Activated CD8-positive, alpha-beta memory T cell treated with anti-CD3 and anti-CD28 coated beads for 24 hours (primary cell): ENCODE data around the gene PHACTR1.
"Not testable (repeated sequence)": the region's sequence is repeated elsewhere in the genome, so short reads cannot be mapped to it uniquely, and the experiment has no call there.

Source experiments
- DNase-seq: peaks from one replicate; pipeline ENCODE4 v3.0.0-alpha.2; 2020

Gene PHACTR1

GRCh38 chr6:12716298-12716916 is at the start of gene PHACTR1:
Gene PHACTR1, plus strand, starts transcription at chr6:12716767.
- DNase-seq, result no peak

GRCh38 chr6:12666886-12667285 is 49.7 kb upstream of the PHACTR1 start:
- DNase-seq, result no peak

GRCh38 chr6:12675931-12676330 is 40.6 kb upstream of the PHACTR1 start:
- no peak for DNase-seq

GRCh38 chr6:12679341-12679740 is 37.2 kb upstream of the PHACTR1 start:
- no peak for DNase-seq

- DNase-seq, result no peak
These were observed 23.4 kb upstream of the PHACTR1 start for GRCh38 chr6:12693122-12693521.

GRCh38 chr6:12698298-12698697 is 18.3 kb upstream of the PHACTR1 start:
- no peak for DNase-seq

- no peak for DNase-seq
These were observed 11.6 kb upstream of the PHACTR1 start for GRCh38 chr6:12704946-12705345.

GRCh38 chr6:12709116-12709515 is 7.5 kb upstream of the PHACTR1 start:
- DNase-seq, result no peak

GRCh38 chr6:12709556-12710232 is 6.9 kb upstream of the PHACTR1 start:
- no peak for DNase-seq

GRCh38 chr6:12710921-12711320 is 5.6 kb upstream of the PHACTR1 start:
- no peak for DNase-seq

GRCh38 chr6:12714022-12714421 is 2.5 kb upstream of the PHACTR1 start:
- no peak for DNase-seq

GRCh38 chr6:12715437-12715836 is 1.1 kb upstream of the PHACTR1 start:
- no peak for DNase-seq

- DNase-seq, result no peak
These were observed 789 bp downstream of the PHACTR1 start for GRCh38 chr6:12717356-12717755.

- no peak for DNase-seq
These were observed 1.4 kb downstream of the PHACTR1 start for GRCh38 chr6:12718015-12718414.

GRCh38 chr6:12719017-12719416 is 2.5 kb downstream of the PHACTR1 start:
- DNase-seq, result no peak

- DNase-seq, result no peak
These were observed 3.7 kb downstream of the PHACTR1 start for GRCh38 chr6:12720310-12720709.

- no peak for DNase-seq
These were observed 8.7 kb downstream of the PHACTR1 start for GRCh38 chr6:12725263-12725662.

GRCh38 chr6:12729467-12729866 is 12.9 kb downstream of the PHACTR1 start:
- DNase-seq, result no peak

- DNase-seq, result not testable (repeated sequence)
These were observed 14.2 kb downstream of the PHACTR1 start for GRCh38 chr6:12730809-12731208.

- DNase-seq, result no peak
These were observed 17.3 kb downstream of the PHACTR1 start for GRCh38 chr6:12733876-12734275.

GRCh38 chr6:12735786-12736185 is 19.2 kb downstream of the PHACTR1 start:
- DNase-seq, result no peak

GRCh38 chr6:12748411-12748810 is 31.8 kb downstream of the PHACTR1 start:
- no peak for DNase-seq

- no peak for DNase-seq
These were observed 32.4 kb downstream of the PHACTR1 start for GRCh38 chr6:12748815-12749521.
